DND-41 (cell line): ENCODE results near the gene FAM83D.

Source experiments
- ATAC-seq: fragments of 200-7000 bp; cut with Tn5 transposase; 3 replicates; pipeline ENCODE4 v1.9.1; 2021; ENCODE audit warnings: low read depth; ENCODE audit not compliant: insufficient read depth
- DNase-seq: peaks from one replicate; pipeline ENCODE4 v3.0.0-alpha.2; 2020
- H2AFZ ChIP-seq: 2 replicates; pipeline ENCODE4 v1.6.0; 2012; ENCODE audit warnings: low read depth, low read length
- H3K27ac ChIP-seq: 2 replicates; pipeline ENCODE4 v1.5.1; 2012; ENCODE audit warnings: low read length, inconsistent platforms
- H3K27me3 ChIP-seq: fragments of 200-600 bp; sonication (generic); 2 replicates; pipeline ENCODE4 v1.6.0; 2012; ENCODE audit warnings: low read length, mild to moderate bottlenecking, inconsistent platforms; ENCODE audit not compliant: insufficient read depth, poor library complexity
- H3K36me3 ChIP-seq: 2 replicates; pipeline ENCODE4 v1.5.1; 2012; ENCODE audit warnings: low read length, inconsistent platforms; ENCODE audit not compliant: insufficient read depth
- H3K4me1 ChIP-seq: 2 replicates; pipeline ENCODE4 v1.5.1; 2012; ENCODE audit warnings: mild to moderate bottlenecking, low read length; ENCODE audit not compliant: insufficient read depth
- H3K4me2 ChIP-seq: 2 replicates; pipeline ENCODE4 v1.6.0; 2012; ENCODE audit warnings: mild to moderate bottlenecking, moderate library complexity, low read length, inconsistent platforms; ENCODE audit not compliant: insufficient read depth
- H3K4me3 ChIP-seq, 2 experiments: fragments of 200-600 bp in 1 of 2; shearing (Covaris generic) in 1 of 2; 2 replicates each; pipeline ENCODE4 v1.5.1; 2012 to 2016; ENCODE audit warnings: inconsistent platforms in 2 of 2, low read length in 2 of 2, mild to moderate bottlenecking in 2 of 2, low read depth in 1 of 2, moderate library complexity in 1 of 2
- H3K79me2 ChIP-seq: 2 replicates; pipeline ENCODE4 v1.6.0; 2012; ENCODE audit warnings: low read length, inconsistent platforms; ENCODE audit not compliant: insufficient read depth
- H3K9ac ChIP-seq: 2 replicates; pipeline ENCODE4 v1.6.0; 2012; ENCODE audit warnings: low read depth, mild to moderate bottlenecking, inconsistent platforms, low read length, moderate library complexity
- H3K9me3 ChIP-seq: 2 replicates; pipeline ENCODE4 v1.5.1; 2012; ENCODE audit warnings: low read length, moderate library complexity, mild to moderate bottlenecking, inconsistent platforms; ENCODE audit not compliant: insufficient read depth, severe bottlenecking
- H4K20me1 ChIP-seq: 2 replicates; pipeline ENCODE4 v1.6.0; 2012; ENCODE audit warnings: low read length; ENCODE audit not compliant: insufficient read depth
- CTCF ChIP-seq: IDR thresholded peaks from 2 replicates; pipeline ENCODE4 v1.5.1; 2012; ENCODE audit warnings: borderline replicate concordance, low read length, moderate library complexity, mild to moderate bottlenecking; ENCODE audit not compliant: poor library complexity, severe bottlenecking; ENCODE audit errors: extremely low read depth
- EZH2 ChIP-seq: IDR thresholded peaks from 3 replicates; pipeline ENCODE4 v1.6.1; 2012; ENCODE audit warnings: borderline replicate concordance, low read depth, mild to moderate bottlenecking, moderate library complexity, low read length, inconsistent platforms; ENCODE audit not compliant: severe bottlenecking

FAM83D gene

GRCh38 chr20:38963745-38964144, 37.5 kb downstream of the FAM83D start:
- no peak overlapping the region for H3K27ac ChIP-seq
- peak overlapping the region; percentile 67 for H3K4me2 ChIP-seq
- H3K79me2 ChIP-seq = peaks cover 72% of the 10 kb centered on the region

GRCh38 chr20:38965264-38965663, 39.0 kb downstream of the FAM83D start:
- TF ChIP-seq EZH2 = no peak
- no peak for TF ChIP-seq CTCF
- no peak for DNase-seq
- Histone ChIP-seq H2AFZ (no peak overlapping the region), H3K9ac (no peak overlapping the region), H3K4me1 (peaks cover 35% of the 10 kb centered on the region), H3K27ac (no peak overlapping the region), H4K20me1 (peaks cover 13% of the 10 kb centered on the region), H3K27me3 (no peaks in the 10 kb centered on the region), H3K36me3 (peaks cover 38% of the 10 kb centered on the region), H3K9me3 (no peaks in the 10 kb centered on the region), H3K79me2 (peaks cover 85% of the 10 kb centered on the region), H3K4me2 (no peak overlapping the region), H3K4me3 (no peak overlapping the region)
- no peak for ATAC-seq

More at GRCh38 chr20:38963745-38964144, 37.5 kb downstream of the FAM83D start:
- peaks cover 35% of the 10 kb centered on the region for H3K4me1 ChIP-seq
- H2AFZ ChIP-seq = no peak overlapping the region
- ATAC-seq (no peak), DNase-seq (no peak)
- peak overlapping the region; percentile 77 for H3K9ac ChIP-seq
- no peaks in the 10 kb centered on the region for H3K9me3 ChIP-seq
- peaks cover 24% of the 10 kb centered on the region for H3K36me3 ChIP-seq
- H3K4me3 ChIP-seq = peak overlapping the region in 1 of 2 experiments; percentile 79; a peak in 2 of 4 replicates
- TF ChIP-seq CTCF = no peak
- no peak for TF ChIP-seq EZH2
- no peaks in the 10 kb centered on the region for H3K27me3 ChIP-seq
- H4K20me1 ChIP-seq = peaks cover 7% of the 10 kb centered on the region

DNA sequence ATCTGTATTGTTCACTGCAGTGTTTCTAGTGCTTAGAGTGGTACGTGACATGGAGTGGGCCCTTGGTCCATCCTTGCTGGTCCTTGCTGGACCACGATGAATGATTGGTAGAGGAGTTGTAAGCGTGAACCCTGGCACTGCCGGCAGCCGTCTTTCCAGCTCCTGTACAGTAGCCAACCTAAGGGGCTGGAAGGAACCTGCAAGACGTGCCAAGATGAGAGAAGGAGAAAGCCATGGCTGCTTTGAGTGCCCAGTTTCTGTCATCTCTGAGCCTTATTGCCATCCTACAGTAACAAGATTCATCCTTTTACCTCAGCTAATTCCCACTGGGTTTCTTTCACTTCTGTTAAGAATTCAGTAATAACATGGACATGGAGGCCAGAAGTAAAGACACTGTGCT, 41.9 kb downstream of the FAM83D start:
- peaks cover 19% of the 10 kb centered on the region for H3K4me1 ChIP-seq
- H3K4me2 ChIP-seq = no peak overlapping the region
- H3K27me3 ChIP-seq = no peaks in the 10 kb centered on the region
- DNase-seq (no peak), ATAC-seq (no peak)
- H3K36me3 ChIP-seq = peaks cover 63% of the 10 kb centered on the region
- H3K9me3 ChIP-seq = no peaks in the 10 kb centered on the region
- no peak overlapping the region for H2AFZ ChIP-seq
- peaks cover 13% of the 10 kb centered on the region for H4K20me1 ChIP-seq
- no peak overlapping the region for H3K4me3 ChIP-seq
- TF ChIP-seq CTCF = no peak
- no peak for TF ChIP-seq EZH2
- H3K27ac ChIP-seq = no peak overlapping the region
- H3K79me2 ChIP-seq = peaks cover 78% of the 10 kb centered on the region
- H3K9ac ChIP-seq = no peak overlapping the region

GRCh38 chr20:38969708-38970107, 43.5 kb downstream of the FAM83D start:
- no peak for DNase-seq
- H3K9ac ChIP-seq = no peak overlapping the region

More at GRCh38 chr20:38969708-38970107, 43.5 kb downstream of the FAM83D start:
- no peaks in the 10 kb centered on the region for H3K27me3 ChIP-seq
- H3K27ac ChIP-seq = no peak overlapping the region
- H3K4me3 ChIP-seq = no peak overlapping the region
- TF ChIP-seq EZH2 = no peak
- TF ChIP-seq CTCF = no peak
- H3K4me1 ChIP-seq = peaks cover 4% of the 10 kb centered on the region; the same call in 1 of the 2 replicates
- H3K9me3 ChIP-seq = no peaks in the 10 kb centered on the region
- no peak overlapping the region for H2AFZ ChIP-seq
- H4K20me1 ChIP-seq = peaks cover 15% of the 10 kb centered on the region
- peaks cover 77% of the 10 kb centered on the region for H3K36me3 ChIP-seq
- H3K79me2 ChIP-seq = peaks cover 76% of the 10 kb centered on the region
- no peak overlapping the region for H3K4me2 ChIP-seq
- no peak for ATAC-seq
